ENCODE results near the gene CIC. TPM values are rescaled to one million over a fixed set of nuclear protein-coding genes. Genes with fewer than 3 reads are reported as not detected.

CIC gene
- total RNA-seq, 1 experiment from 2014 or later: 25.0 TPM

- Histone ChIP-seq H3K4me3 (ENCODE audit: low read length) (no peak overlapping the region), H4K20me1 (ENCODE audit: insufficient read depth, low read depth, low read length) (no peaks in the 10 kb centered on the region), H2AFZ (ENCODE audit: low read length) (no peak overlapping the region), H3K79me2 (ENCODE audit: low read length) (peaks cover 14% of the 10 kb centered on the region), H3K4me2 (ENCODE audit: low read depth, low read length, poor library complexity, severe bottlenecking) (no peak overlapping the region), H3K9me2 (replicated peaks; ENCODE audit: insufficient read depth, low read length) (no peaks in the 10 kb centered on the region), H3K9ac (ENCODE audit: low read length) (no peak overlapping the region), H3K27me3 (ENCODE audit: low read length) (no peaks in the 10 kb centered on the region), H3K27ac (ENCODE audit: low read length) (no peak overlapping the region), H3K9me3 (ENCODE audit: low read length) (no peaks in the 10 kb centered on the region), H3K36me3 (ENCODE audit: insufficient read depth, low read length) (no peaks in the 10 kb centered on the region), H3K4me1 (ENCODE audit: low read length) (peaks cover 27% of the 10 kb centered on the region)
- no peak for DNase-seq
Observed at GRCh38 chr19:42275517-42275916, 6.5 kb downstream of the CIC start.

GRCh38 chr19:42276284-42276683 lies 7.2 kb downstream of the CIC start:
- Histone ChIP-seq H4K20me1 (ENCODE audit: insufficient read depth, low read depth, low read length) (no peaks in the 10 kb centered on the region), H3K9me2 (replicated peaks; ENCODE audit: insufficient read depth, low read length) (no peaks in the 10 kb centered on the region), H2AFZ (ENCODE audit: low read length) (no peak overlapping the region), H3K9me3 (ENCODE audit: low read length) (no peaks in the 10 kb centered on the region), H3K4me1 (ENCODE audit: low read length) (peaks cover 23% of the 10 kb centered on the region), H3K36me3 (ENCODE audit: insufficient read depth, low read length) (no peaks in the 10 kb centered on the region), H3K4me3 (ENCODE audit: low read length) (no peak overlapping the region), H3K4me2 (ENCODE audit: low read depth, low read length, poor library complexity, severe bottlenecking) (no peak overlapping the region), H3K9ac (ENCODE audit: low read length) (0 out of 2 replicates have a peak overlapping the region, but pooled peaks have one; percentile 35), H3K79me2 (ENCODE audit: low read length) (peaks cover 9% of the 10 kb centered on the region), H3K27me3 (ENCODE audit: low read length) (no peaks in the 10 kb centered on the region), H3K27ac (ENCODE audit: low read length) (no peak overlapping the region)
- no peak for DNase-seq

GRCh38 chr19:42276821-42277220 lies 7.8 kb downstream of the CIC start:
- Histone ChIP-seq H3K4me1 (ENCODE audit: low read length) (peaks cover 24% of the 10 kb centered on the region), H4K20me1 (ENCODE audit: insufficient read depth, low read depth, low read length) (no peaks in the 10 kb centered on the region), H2AFZ (ENCODE audit: low read length) (no peak overlapping the region), H3K27ac (ENCODE audit: low read length) (no peak overlapping the region), H3K9me2 (replicated peaks; ENCODE audit: insufficient read depth, low read length) (no peaks in the 10 kb centered on the region), H3K4me3 (ENCODE audit: low read length) (no peak overlapping the region), H3K36me3 (ENCODE audit: insufficient read depth, low read length) (no peaks in the 10 kb centered on the region), H3K9me3 (ENCODE audit: low read length) (no peaks in the 10 kb centered on the region), H3K4me2 (ENCODE audit: low read depth, low read length, poor library complexity, severe bottlenecking) (no peak overlapping the region), H3K27me3 (ENCODE audit: low read length) (no peaks in the 10 kb centered on the region), H3K9ac (ENCODE audit: low read length) (no peak overlapping the region), H3K79me2 (ENCODE audit: low read length) (peaks cover 5% of the 10 kb centered on the region; the same call in 1 of the 2 replicates)
- no peak for DNase-seq

GRCh38 chr19:42277821-42278451 lies 8.9 kb downstream of the CIC start:
- Histone ChIP-seq H3K4me1 (ENCODE audit: low read length) (peaks cover 35% of the 10 kb centered on the region), H3K9me3 (ENCODE audit: low read length) (no peaks in the 10 kb centered on the region), H3K4me2 (ENCODE audit: low read depth, low read length, poor library complexity, severe bottlenecking) (no peak overlapping the region), H3K4me3 (ENCODE audit: low read length) (no peak overlapping the region), H4K20me1 (ENCODE audit: insufficient read depth, low read depth, low read length) (no peaks in the 10 kb centered on the region), H3K27me3 (ENCODE audit: low read length) (no peaks in the 10 kb centered on the region), H3K9me2 (replicated peaks; ENCODE audit: insufficient read depth, low read length) (no peaks in the 10 kb centered on the region), H3K79me2 (ENCODE audit: low read length) (peaks cover 5% of the 10 kb centered on the region; the same call in 1 of the 2 replicates), H3K9ac (ENCODE audit: low read length) (0 out of 2 replicates have a peak overlapping the region, but pooled peaks have one; percentile 91), H3K27ac (ENCODE audit: low read length) (no peak overlapping the region), H3K36me3 (ENCODE audit: insufficient read depth, low read length) (no peaks in the 10 kb centered on the region), H2AFZ (ENCODE audit: low read length) (no peak overlapping the region)
- no peak for DNase-seq

- H3K9me3 ChIP-seq (ENCODE audit: low read length): no peaks in the 10 kb centered on the region
- no peak overlapping the region for H2AFZ ChIP-seq (ENCODE audit: low read length)
- no peaks in the 10 kb centered on the region for H4K20me1 ChIP-seq (ENCODE audit: insufficient read depth, low read depth, low read length)
- H3K27ac ChIP-seq (ENCODE audit: low read length): peak overlapping the region; percentile 81; the same call in 1 of the 2 replicates
- peaks cover 5% of the 10 kb centered on the region; the same call in 1 of the 2 replicates for H3K79me2 ChIP-seq (ENCODE audit: low read length)
- no peaks in the 10 kb centered on the region for H3K9me2 ChIP-seq (replicated peaks; ENCODE audit: insufficient read depth, low read length)
- peak overlapping the region; percentile 91; the same call in 1 of the 2 replicates for H3K9ac ChIP-seq (ENCODE audit: low read length)
- no peaks in the 10 kb centered on the region for H3K27me3 ChIP-seq (ENCODE audit: low read length)
- H3K4me3 ChIP-seq (ENCODE audit: low read length): no peak overlapping the region; the same call in 1 of the 2 replicates
- no peak for DNase-seq
- peak overlapping the region; percentile 95 for H3K4me2 ChIP-seq (ENCODE audit: low read depth, low read length, poor library complexity, severe bottlenecking)
- H3K4me1 ChIP-seq (ENCODE audit: low read length): peaks cover 41% of the 10 kb centered on the region
- H3K36me3 ChIP-seq (ENCODE audit: insufficient read depth, low read length): no peaks in the 10 kb centered on the region
Observed at GRCh38 chr19:42278452-42279154, 9.6 kb downstream of the CIC start.

- Histone ChIP-seq H3K9ac (ENCODE audit: low read length) (peak overlapping the region; percentile 91), H2AFZ (ENCODE audit: low read length) (no peak overlapping the region), H3K4me2 (ENCODE audit: low read depth, low read length, poor library complexity, severe bottlenecking) (peak overlapping the region; percentile 95), H3K27ac (ENCODE audit: low read length) (peak overlapping the region; percentile 81), H3K4me3 (ENCODE audit: low read length) (peak overlapping the region; percentile 89), H3K9me2 (replicated peaks; ENCODE audit: insufficient read depth, low read length) (no peaks in the 10 kb centered on the region), H4K20me1 (ENCODE audit: insufficient read depth, low read depth, low read length) (no peaks in the 10 kb centered on the region), H3K36me3 (ENCODE audit: insufficient read depth, low read length) (no peaks in the 10 kb centered on the region), H3K79me2 (ENCODE audit: low read length) (peaks cover 5% of the 10 kb centered on the region; the same call in 1 of the 2 replicates), H3K4me1 (ENCODE audit: low read length) (peaks cover 41% of the 10 kb centered on the region), H3K9me3 (ENCODE audit: low read length) (no peaks in the 10 kb centered on the region), H3K27me3 (ENCODE audit: low read length) (no peaks in the 10 kb centered on the region)
- no peak for DNase-seq
Observed at GRCh38 chr19:42279155-42279901, 10.3 kb downstream of the CIC start.

GRCh38 chr19:42279902-42280814 lies 11.1 kb downstream of the CIC start:
- peaks cover 8% of the 10 kb centered on the region for H3K79me2 ChIP-seq (ENCODE audit: low read length)
- H3K27ac ChIP-seq (ENCODE audit: low read length): peak overlapping the region; percentile 81
- H3K9ac ChIP-seq (ENCODE audit: low read length): peak overlapping the region; percentile 91
- H2AFZ ChIP-seq (ENCODE audit: low read length): peak overlapping the region; percentile 79; the same call in 1 of the 2 replicates
- DNase-seq: peak; percentile 98
- H3K4me2 ChIP-seq (ENCODE audit: low read depth, low read length, poor library complexity, severe bottlenecking): peak overlapping the region; percentile 95
- H4K20me1 ChIP-seq (ENCODE audit: insufficient read depth, low read depth, low read length): no peaks in the 10 kb centered on the region; the same call in 1 of the 2 replicates
- peak overlapping the region; percentile 89 for H3K4me3 ChIP-seq (ENCODE audit: low read length)
- no peaks in the 10 kb centered on the region for H3K9me3 ChIP-seq (ENCODE audit: low read length)
- peaks cover 45% of the 10 kb centered on the region for H3K4me1 ChIP-seq (ENCODE audit: low read length)
- no peaks in the 10 kb centered on the region for H3K36me3 ChIP-seq (ENCODE audit: insufficient read depth, low read length)
- no peaks in the 10 kb centered on the region for H3K27me3 ChIP-seq (ENCODE audit: low read length)
- no peaks in the 10 kb centered on the region for H3K9me2 ChIP-seq (replicated peaks; ENCODE audit: insufficient read depth, low read length)

Measured in Karpas-422 (cell line).